ENCODE results near the gene LYSMD4.

The LYSMD4 gene

GRCh38 chr15:99686290-99686689 lies 46.9 kb downstream of the LYSMD4 start:
- no peak for ATAC-seq
- TF ChIP-seq ZNF8 (CRISPR knock-in tag; IDR thresholded peaks at IDR 0.05) (no peak), CSRNP3 (CRISPR knock-in tag; IDR thresholded peaks at IDR 0.05) (no peak), ZFP30 (CRISPR knock-in tag; IDR thresholded peaks at IDR 0.05) (no peak), PPARA (CRISPR knock-in tag; IDR thresholded peaks at IDR 0.05; ENCODE audit: borderline replicate concordance) (no peak), CREB5 (CRISPR knock-in tag; IDR thresholded peaks at IDR 0.05; ENCODE audit: low read depth) (no peak), TSHZ2 (CRISPR knock-in tag; IDR thresholded peaks at IDR 0.05) (no peak), ZFP3 (CRISPR knock-in tag; IDR thresholded peaks at IDR 0.05) (no peak), SNAI2 (CRISPR knock-in tag; IDR thresholded peaks at IDR 0.05) (no peak), TOX (CRISPR knock-in tag; IDR thresholded peaks at IDR 0.05; ENCODE audit: borderline replicate concordance) (no peak), ARNTL (CRISPR knock-in tag; IDR thresholded peaks at IDR 0.05; ENCODE audit: borderline replicate concordance, low read depth) (no peak), RARB (CRISPR knock-in tag; IDR thresholded peaks at IDR 0.05) (no peak), ESRRG (CRISPR knock-in tag; IDR thresholded peaks at IDR 0.05) (no peak)

- ATAC-seq: no peak; the same call in 2 of the 3 replicates
- TF ChIP-seq CREB5 (CRISPR knock-in tag; IDR thresholded peaks at IDR 0.05; ENCODE audit: low read depth) (0 out of 2 replicates have a peak, but pooled peaks have one; percentile 25), ISL1 (CRISPR knock-in tag; IDR thresholded peaks at IDR 0.05) (no peak)
Measured at GRCh38 chr15:99683000-99683670, 50.1 kb downstream of the LYSMD4 start.

GRCh38 chr15:99682455-99682854 lies 50.8 kb downstream of the LYSMD4 start:
- no peak for TF ChIP-seq RARB (CRISPR knock-in tag; IDR thresholded peaks at IDR 0.05)
- no peak for TF ChIP-seq ESRRG (CRISPR knock-in tag; IDR thresholded peaks at IDR 0.05)
- TF ChIP-seq GLIS3 (CRISPR knock-in tag; IDR thresholded peaks at IDR 0.05): no peak
- no peak for TF ChIP-seq ZFP3 (CRISPR knock-in tag; IDR thresholded peaks at IDR 0.05)
- TF ChIP-seq ZNF565 (CRISPR knock-in tag; conservative IDR thresholded peaks at IDR 0.05; ENCODE audit: low read depth): no peak
- TF ChIP-seq ZNF8 (CRISPR knock-in tag; IDR thresholded peaks at IDR 0.05): no peak
- no peak for TF ChIP-seq ZFP30 (CRISPR knock-in tag; IDR thresholded peaks at IDR 0.05)
- no peak for TF ChIP-seq CSDC2 (CRISPR knock-in tag; IDR thresholded peaks at IDR 0.05)
- peak; percentile 80 for ATAC-seq

GRCh38 chr15:99681990-99682389 lies 51.2 kb downstream of the LYSMD4 start:
- ATAC-seq: peak; percentile 49
- no peak for TF ChIP-seq ESRRG (CRISPR knock-in tag; IDR thresholded peaks at IDR 0.05)
- no peak for TF ChIP-seq RARB (CRISPR knock-in tag; IDR thresholded peaks at IDR 0.05)
- TF ChIP-seq CSRNP3 (CRISPR knock-in tag; IDR thresholded peaks at IDR 0.05): no peak
- TF ChIP-seq OSR1 (CRISPR knock-in tag; IDR thresholded peaks at IDR 0.05): no peak
- no peak for TF ChIP-seq ZC3H10 (CRISPR knock-in tag; IDR thresholded peaks at IDR 0.05)
- no peak for TF ChIP-seq CREB5 (CRISPR knock-in tag; IDR thresholded peaks at IDR 0.05; ENCODE audit: low read depth)
- no peak for TF ChIP-seq ZFP3 (CRISPR knock-in tag; IDR thresholded peaks at IDR 0.05)
- TF ChIP-seq TCF4 (CRISPR knock-in tag; IDR thresholded peaks at IDR 0.05; ENCODE audit: borderline replicate concordance): no peak
- no peak for TF ChIP-seq ZNF8 (CRISPR knock-in tag; IDR thresholded peaks at IDR 0.05)
- no peak for TF ChIP-seq TSHZ2 (CRISPR knock-in tag; IDR thresholded peaks at IDR 0.05)
- TF ChIP-seq ZNF565 (CRISPR knock-in tag; conservative IDR thresholded peaks at IDR 0.05; ENCODE audit: low read depth): no peak
- no peak for TF ChIP-seq SNAI2 (CRISPR knock-in tag; IDR thresholded peaks at IDR 0.05)
